Tongue (tissue), 2 donors: ENCODE measurements around the gene NTF3. TPM values are rescaled to one million over a fixed set of nuclear protein-coding genes. Genes with fewer than 3 reads are reported as not detected.
A peak's percentile ranks its signal among the peaks of the same experiment; 100 is the strongest.

Experiments used
- DNase-seq: peaks from one replicate; pipeline ENCODE4 v3.0.0-alpha.2; 2015
- total RNA-seq: library from RNA; depleted of rRNA; stranded (reverse); fragments of >200 nt; gene quantifications from one replicate; pipeline ENCODE4 v1.2.3, GENCODE V29; 2014

Gene NTF3
- total RNA-seq, 1 donor from 2014 or later, result 1.6 TPM

GRCh38 chr12:5459051-5459782 lies 27.3 kb downstream of the NTF3 start:
- no peak for DNase-seq

DNA sequence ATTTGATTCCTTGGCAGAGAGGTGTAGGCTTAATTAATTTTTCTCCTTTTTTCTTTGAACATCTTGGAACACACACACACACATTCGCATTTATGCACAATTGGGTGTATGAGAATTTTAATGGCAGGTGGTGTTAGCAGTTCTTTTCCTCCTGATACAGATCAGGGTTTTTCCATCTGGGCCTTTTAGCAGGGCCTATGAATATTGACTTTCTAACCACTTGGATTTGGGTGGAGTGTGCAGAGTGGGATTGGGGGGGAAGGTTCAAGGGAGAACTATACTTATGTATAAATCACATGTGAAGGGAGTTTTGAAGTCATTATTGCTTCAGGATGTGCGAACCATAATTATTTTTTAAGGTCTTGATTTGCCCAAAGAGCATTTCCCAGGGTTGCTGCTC lies 28.9 kb downstream of the NTF3 start:
- DNase-seq, result no peak

DNA sequence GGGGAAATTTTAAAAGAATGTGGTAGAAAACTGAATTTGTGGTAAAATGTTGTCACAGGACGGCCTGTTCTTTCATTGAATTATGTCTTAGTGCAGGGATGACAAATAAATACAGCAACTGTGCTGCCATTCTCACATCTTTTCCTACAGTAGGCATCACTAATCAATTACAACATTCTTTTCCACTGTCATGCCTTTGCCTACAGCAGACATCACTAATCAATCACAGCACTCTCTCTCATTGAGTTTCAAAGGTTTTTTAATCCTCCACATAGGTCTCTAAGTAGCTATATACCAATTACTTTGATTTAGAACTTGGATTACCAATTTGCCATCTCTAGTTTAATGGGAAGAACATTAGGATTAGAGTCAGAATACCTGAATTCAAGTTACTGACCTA lies 30.1 kb downstream of the NTF3 start:
- DNase-seq, result no peak

- no peak for DNase-seq
Measured at GRCh38 chr12:5464096-5464495, 32.2 kb downstream of the NTF3 start.

DNA sequence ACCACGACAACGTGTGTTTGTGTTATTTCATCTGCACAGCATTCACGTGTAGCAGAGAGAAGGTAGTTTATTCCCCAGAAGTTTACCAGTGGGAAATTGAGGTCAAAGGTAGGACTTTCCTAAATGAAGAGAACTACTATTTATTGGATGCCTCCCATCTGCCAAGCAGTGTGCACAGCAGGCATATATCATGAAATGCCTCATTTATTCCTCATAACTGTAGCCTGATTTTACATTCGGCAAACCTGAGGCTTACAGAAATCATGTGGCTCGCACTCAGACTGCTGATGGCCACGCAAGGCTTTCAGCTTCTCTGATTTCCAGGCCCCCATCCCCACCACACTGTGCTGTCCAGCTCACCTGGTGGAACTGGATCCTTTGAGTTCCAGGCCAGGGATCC lies 33.5 kb downstream of the NTF3 start:
- no peak for DNase-seq

DNA sequence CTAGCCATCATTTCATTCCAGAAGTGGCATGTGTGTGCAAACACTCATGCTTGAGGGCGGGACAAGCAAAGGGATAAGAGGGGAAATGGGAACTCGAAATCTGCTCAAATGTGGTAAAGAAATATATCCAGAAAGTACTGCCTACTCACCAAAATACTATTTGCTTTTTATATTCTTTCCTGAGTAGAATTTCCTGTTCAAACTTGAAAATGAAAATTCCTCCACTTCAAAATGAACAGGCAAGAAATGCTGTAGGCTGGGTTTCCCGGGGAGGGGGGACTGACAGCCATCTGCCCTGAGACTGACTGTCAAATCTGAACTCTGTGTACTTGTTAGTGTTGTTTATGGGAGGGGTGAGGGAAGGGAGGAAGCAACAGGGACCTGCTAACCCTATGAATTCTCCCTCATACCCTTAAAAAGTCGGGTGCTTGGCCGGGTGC lies 34.6 kb downstream of the NTF3 start:
- no peak for DNase-seq

DNA sequence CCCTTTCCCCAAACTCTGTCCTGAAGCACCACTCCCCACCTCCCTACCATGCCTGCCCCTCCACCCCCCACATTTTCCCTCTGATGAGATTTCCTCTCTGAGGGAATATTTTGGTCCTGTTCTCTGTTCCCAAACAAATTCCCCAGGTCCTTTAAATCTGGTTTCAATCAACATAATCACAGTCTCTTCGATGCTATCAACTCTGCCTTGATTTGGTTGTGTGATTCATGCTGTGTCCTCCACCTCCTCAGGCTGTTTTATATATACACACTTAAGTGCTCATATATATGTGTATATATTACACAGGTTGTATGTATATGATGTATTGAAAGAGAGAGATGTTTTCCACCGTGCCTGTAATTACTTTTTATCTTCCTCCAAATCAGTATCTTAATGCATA lies 36.0 kb downstream of the NTF3 start:
- no peak for DNase-seq

- no peak for DNase-seq
Measured at GRCh38 chr12:5470221-5470620, 38.3 kb downstream of the NTF3 start.

DNA sequence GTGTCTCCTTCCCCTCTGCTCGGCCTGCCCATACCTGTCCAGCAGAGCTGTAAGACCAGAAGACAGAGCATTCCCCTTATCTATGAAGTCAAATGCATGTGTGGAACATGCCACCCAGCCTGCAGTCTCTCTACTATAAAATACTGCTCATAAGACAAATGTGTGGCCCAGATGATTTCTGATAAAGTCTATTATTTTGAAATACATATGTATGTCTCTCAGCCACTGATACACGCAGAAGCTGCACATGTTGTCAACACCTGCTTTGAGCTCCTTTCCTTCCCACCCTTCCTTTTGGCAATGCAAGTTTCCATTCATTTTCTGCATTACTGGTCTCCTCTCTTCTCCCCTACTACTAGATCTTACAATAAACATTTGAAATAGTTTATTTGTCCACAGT lies 38.8 kb downstream of the NTF3 start:
- peak; percentile 32 for DNase-seq

- DNase-seq, result no peak
Measured at GRCh38 chr12:5473076-5473782, 41.3 kb downstream of the NTF3 start.

- no peak for DNase-seq
Measured at GRCh38 chr12:5473783-5474116, 41.8 kb downstream of the NTF3 start.

DNA sequence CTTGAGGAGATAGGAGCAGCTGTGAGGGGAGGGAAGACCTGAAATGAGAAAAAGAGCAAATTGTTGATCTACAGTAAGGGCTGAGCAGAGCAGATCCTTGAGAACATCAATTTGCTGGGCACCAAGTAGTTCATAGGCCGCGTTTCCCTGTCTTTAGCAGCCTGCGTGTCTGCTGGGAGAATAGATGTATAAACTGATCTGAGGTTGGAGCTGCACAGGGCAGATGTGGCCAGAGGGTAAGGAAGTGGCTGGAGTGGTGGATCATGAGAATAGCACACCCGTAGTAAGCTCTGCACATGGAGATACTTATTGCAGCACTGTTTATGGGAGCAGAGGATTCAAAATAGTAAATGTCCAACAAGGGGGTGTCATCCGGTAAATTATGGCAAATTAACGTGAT lies 44.4 kb downstream of the NTF3 start:
- no peak for DNase-seq

- no peak for DNase-seq
Measured at GRCh38 chr12:5478081-5478706, 46.3 kb downstream of the NTF3 start.

- DNase-seq, result no peak
Measured at GRCh38 chr12:5479761-5480160, 47.9 kb downstream of the NTF3 start.

GRCh38 chr12:5480218-5480937 lies 48.5 kb downstream of the NTF3 start:
- DNase-seq, result peak; percentile 87

- peak; percentile 39 for DNase-seq
Measured at GRCh38 chr12:5480938-5481303, 49.0 kb downstream of the NTF3 start.

DNA sequence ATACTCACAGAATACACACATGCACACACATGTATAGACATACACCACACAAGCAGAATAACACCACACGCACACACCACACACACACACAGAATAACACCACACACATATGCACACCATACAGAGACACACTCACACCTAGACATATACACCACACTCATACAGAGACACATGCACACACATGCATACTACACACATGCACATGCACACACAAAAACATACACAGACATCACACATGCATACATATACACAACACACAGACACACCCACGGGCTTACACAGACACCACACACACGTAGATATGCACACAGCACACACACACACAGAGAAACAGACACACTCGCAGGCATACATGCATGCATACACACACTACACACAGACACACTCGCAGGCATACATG lies 49.7 kb downstream of the NTF3 start:
- DNase-seq, result no peak

- DNase-seq, result no peak
Measured at GRCh38 chr12:5484426-5484825, 52.5 kb downstream of the NTF3 start.

GRCh38 chr12:5485454-5485853 lies 53.5 kb downstream of the NTF3 start:
- no peak for DNase-seq

- no peak for DNase-seq
Measured at GRCh38 chr12:5487076-5487475, 55.2 kb downstream of the NTF3 start.

DNA sequence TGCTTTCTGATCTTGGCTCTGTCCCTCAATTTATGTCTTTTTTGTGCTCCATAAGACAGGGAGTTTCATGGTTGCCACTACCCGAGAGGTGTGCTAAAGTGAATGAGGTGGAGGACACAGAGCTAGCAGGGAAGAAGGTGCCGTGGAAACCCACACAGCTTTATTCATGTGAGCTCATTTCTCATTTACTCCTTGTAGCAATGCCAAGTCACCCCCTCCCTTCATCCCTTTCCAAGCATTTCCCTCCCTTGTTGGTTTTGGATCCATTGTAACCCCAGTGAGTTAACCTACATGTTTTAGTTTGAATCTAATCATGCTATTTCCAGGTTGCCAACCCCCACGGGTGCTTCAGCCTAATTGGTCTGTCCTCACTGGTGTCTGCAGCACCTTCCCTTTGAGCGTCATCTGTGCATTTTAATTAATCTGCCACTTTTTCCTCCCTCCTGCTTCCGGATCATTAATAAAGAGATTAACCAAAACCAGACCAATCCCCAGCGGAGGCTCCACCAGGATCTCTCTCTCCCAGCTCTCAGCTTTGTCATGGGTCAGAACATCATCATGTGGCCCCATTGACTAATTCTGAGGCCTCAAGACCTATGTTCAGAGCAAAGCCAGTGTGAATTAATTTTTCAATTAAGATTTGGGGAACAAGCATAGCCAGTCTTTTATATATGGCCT lies 56.2 kb downstream of the NTF3 start:
- DNase-seq, result peak; percentile 34

- DNase-seq, result no peak
Measured at GRCh38 chr12:5488626-5488955, 56.7 kb downstream of the NTF3 start.

DNA sequence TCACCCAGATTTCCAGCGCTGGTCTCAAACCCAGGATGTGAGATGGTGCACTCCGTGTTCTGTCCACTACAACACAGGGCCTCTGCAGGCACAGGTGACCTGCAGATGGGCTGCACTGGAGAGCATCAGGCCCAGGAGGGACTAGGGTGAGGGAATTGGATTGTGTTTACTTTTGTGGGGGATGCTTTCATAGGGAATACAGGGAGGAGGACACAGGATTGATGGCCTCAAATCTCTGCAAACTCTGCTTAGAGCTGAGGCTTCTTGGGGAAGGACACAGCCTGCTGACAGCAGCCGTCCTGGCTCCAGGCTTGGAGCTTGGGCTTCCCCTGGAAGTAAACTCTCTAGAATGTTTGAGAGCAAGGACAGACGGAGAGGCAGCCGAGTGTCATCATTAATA lies 57.1 kb downstream of the NTF3 start:
- DNase-seq, result no peak
